Activated CD4-positive, alpha-beta T cell treated with anti-CD3 and anti-CD28 coated beads for 48 hours (primary cell): ENCODE results near the gene COP1.
A peak's percentile ranks its signal among the peaks of the same experiment; 100 is the strongest.

Experiments
- DNase-seq: peaks from one replicate; pipeline ENCODE4 v3.0.0-alpha.2; 2020

Gene COP1

DNA sequence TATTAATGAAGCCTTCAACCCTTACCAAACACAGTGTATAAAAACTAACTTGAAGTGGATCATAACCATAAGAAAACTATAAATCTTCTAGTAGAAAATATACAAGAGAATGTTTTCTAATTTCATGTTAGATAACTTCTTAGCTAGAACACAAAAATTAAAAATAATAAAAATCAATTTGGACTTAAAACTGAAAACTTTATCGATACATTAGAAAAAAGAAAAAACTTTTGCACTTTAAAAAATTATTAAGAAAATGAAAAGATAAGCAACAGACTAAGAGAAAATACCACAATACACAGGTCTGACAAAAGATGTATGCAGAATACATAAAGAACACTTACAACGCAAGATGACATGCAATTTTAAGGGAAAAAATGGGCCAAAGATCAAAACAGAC is 8.7 kb downstream of the COP1 start:
- DNase-seq, result no peak

GRCh38 chr1:176196728-176197127 is 10.4 kb downstream of the COP1 start:
- DNase-seq, result no peak

GRCh38 chr1:176195547-176195946 is 11.5 kb downstream of the COP1 start:
- no peak for DNase-seq

DNA sequence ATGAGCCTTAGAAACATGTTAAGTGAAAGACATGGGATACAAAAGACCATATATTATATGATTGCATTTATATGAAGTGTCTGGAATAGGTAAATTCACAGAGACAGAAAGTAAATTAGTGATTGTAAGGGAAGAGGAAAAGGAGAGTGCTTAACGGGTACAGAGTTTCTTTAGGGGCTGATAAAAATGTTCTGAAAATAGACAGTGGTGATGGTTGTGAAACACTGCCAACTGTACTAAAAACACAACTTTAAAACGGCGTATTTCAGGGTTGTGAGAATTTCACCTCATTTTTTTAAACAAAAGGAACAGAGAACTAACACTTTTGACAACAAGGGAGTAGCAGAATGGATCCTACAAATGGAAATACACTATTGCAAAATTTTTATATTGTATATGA is 13.4 kb downstream of the COP1 start:
- DNase-seq, result no peak

DNA sequence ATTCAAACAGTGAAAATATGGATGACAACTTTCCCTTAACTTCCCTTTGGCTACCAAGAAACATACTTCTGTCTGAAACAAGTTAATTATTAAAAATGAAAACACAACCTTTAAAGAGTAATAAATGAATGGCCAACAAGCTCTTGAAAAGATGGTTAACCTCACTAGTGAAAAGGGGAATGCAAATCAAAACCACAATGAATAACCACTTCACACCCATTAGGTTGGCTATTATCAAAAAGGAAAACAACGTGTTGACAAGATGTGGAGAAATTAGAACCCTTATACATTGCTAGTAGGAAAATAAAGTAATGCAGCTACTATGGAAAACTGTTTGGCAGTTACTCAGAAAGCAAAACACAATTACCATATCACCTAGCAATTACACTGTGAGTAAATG is 14.1 kb downstream of the COP1 start:
- DNase-seq, result no peak

GRCh38 chr1:176188604-176189003 is 18.5 kb downstream of the COP1 start:
- no peak for DNase-seq

- DNase-seq, result no peak
These were observed 20.1 kb downstream of the COP1 start for GRCh38 chr1:176187001-176187400.

- DNase-seq, result no peak
These were observed 23.5 kb downstream of the COP1 start for GRCh38 chr1:176183618-176184017.

GRCh38 chr1:176178316-176178715 is 28.8 kb downstream of the COP1 start:
- no peak for DNase-seq

- DNase-seq, result no peak
These were observed 29.3 kb downstream of the COP1 start for GRCh38 chr1:176177764-176178163.

- no peak for DNase-seq
These were observed 33.0 kb downstream of the COP1 start for GRCh38 chr1:176174108-176174507.

DNA sequence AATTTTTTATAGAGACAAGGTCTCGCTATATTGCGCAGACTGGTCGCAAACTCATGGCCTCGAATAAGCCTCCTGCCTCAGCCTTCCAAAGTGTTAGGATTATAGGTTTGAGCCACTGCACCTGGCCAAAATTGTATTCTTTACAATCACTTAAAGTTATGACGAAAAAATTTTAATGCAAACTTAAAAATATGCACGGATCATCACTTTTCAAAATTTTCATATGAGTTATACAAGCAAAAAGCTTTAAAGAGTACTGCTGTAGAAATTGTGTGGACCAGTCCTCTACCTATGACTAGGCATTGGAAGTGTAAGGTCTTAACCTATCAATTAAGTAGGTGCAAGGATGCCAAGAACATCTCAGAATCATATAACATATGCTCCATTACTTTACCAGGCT is 34.9 kb downstream of the COP1 start:
- no peak for DNase-seq

DNA sequence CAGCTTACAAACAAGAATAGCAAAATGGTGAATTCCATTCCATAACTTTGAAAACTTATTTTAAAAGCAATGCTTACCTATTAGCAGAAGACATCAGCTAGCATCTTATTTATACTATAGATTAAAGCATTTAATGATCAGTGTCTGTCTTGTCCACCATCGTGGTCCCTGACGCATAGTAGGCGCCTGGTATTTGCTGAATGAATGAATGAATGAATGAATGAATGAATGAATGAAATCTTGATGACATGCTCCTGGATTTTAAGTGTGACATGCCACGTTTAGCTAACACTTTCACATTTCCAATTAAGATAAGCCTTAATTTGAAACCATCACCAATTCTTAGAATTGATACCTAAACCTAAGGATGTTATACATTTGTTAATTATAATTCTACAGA is 39.9 kb downstream of the COP1 start:
- no peak for DNase-seq

DNA sequence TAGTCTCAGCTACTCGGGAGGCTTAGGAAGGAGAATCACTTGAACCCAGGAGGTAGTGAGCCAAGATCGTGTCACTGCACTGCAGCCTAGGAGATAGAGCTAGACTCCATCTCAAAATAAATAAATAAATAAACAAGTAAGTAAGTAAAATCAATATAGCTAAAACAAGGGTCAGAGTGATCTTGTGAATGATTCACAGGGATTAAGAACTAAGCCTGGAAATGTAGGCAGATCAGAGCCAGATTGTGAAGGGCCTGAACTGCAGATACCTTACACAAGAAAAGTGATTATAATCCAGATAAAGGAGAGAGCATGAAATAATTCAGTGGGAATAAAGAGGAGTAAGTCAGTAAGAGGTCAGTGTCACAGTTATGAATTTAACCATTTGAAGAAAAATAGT is 41.5 kb downstream of the COP1 start:
- DNase-seq, result no peak

- DNase-seq, result peak; percentile 20
These were observed 42.9 kb downstream of the COP1 start for GRCh38 chr1:176164014-176164678.

DNA sequence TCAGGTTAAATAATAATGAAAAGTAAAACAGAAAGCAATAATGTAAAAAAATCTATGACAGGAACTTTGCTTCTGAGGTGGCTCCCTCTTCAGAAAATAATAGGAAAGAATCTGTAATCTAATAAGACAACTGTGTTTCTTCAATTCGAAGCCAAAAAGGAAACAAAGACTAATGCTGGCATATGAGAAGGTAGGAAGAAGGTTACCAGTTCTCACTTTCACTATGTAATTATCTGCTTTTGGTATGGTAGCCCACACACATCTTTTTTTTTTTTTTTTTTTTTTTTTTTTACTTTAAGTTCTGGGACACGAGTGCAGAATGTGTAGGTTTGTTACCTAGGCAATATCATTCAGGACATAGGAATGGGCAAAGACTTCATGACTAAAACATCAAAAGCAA is 47.1 kb downstream of the COP1 start:
- no peak for DNase-seq

- no peak for DNase-seq
These were observed 49.1 kb downstream of the COP1 start for GRCh38 chr1:176157995-176158394.

GRCh38 chr1:176149939-176150807 is 56.9 kb downstream of the COP1 start:
- DNase-seq, result no peak

GRCh38 chr1:176144526-176144925 is 62.6 kb downstream of the COP1 start:
- no peak for DNase-seq

DNA sequence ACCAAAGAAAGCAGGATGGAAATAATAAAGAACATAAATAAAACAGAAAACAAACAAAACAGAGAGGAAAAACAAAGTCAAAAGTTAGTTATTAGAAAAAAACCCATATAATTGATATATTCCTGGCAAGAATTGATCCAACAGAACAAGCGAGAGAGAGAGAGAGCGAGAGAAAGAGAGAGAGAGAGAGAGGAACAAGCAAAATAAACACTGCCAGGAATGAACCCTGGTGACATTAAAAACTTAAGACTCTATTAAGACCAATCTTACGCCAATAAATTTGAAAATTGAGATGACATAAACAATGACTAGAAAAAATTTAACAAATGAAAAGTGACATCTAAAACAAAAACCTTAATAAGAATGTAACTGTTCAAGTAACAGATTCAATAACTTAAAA is 64.1 kb downstream of the COP1 start:
- DNase-seq, result no peak

DNA sequence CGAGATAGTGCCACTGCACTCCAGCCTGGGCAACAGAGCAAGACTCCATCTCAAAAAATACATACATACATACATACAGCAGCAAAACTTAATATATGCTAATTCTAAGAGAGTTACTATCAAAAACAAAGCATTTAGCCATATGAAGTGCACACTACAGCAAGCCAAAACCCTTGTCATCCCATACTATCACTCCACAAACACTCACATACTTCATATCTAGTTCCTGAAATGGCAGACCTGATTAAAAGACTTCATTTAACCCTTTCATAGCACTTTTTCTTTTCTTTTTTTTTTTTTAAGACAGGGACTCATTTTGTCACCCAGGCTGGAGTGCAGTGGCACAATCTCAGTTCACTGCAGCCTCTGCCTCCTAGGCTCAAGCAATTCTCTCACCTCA is 65.6 kb downstream of the COP1 start:
- no peak for DNase-seq

- no peak for DNase-seq
These were observed 70.2 kb downstream of the COP1 start for GRCh38 chr1:176136891-176137290.

GRCh38 chr1:176134666-176135065 is 72.4 kb downstream of the COP1 start:
- no peak for DNase-seq

DNA sequence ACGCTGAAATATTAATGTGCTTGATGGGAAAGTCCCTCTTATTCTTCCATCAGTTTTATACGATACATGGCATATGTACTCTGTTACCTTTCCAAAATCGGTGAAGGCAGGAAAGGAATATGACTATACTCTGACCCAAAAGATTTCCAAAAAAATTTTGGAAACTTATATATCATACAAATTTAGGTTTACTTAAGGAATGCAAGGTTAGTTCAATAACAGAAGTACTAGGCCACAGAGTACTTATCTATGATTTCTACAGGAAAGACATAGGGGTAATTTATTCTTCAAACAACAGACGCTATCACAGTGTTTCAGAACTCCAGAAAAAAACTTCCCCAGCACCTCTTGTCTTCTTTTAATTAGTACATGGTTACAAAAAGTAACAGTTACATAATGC is 84.8 kb downstream of the COP1 start:
- DNase-seq, result no peak

DNA sequence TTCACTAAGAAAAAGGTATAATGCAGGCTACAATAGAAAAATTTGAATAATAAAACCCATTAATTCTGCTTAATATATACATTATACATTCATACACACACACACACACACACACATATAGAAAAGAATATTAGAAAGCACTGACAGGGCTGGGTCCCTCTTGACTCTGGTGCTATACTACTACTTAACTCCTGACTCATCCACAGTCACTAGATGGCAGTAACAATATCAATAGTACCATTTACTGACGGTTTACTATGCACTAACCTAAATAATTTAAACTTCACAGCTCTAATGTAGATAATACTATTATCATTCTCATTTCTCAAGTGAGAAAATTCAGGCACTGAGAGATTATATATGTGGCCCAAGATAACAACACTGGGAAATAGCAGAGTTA is 87.5 kb downstream of the COP1 start:
- no peak for DNase-seq
